GM12878 (cell line): ENCODE results near the gene LIMA1. TPM values are rescaled to one million over a fixed set of nuclear protein-coding genes. Genes with fewer than 3 reads are reported as not detected.

ENCODE experiments used
- ATAC-seq: fragments of 200-7000 bp; cut with Tn5 transposase; 3 replicates; pipeline ENCODE4 v1.9.1; 2020; ENCODE audit warnings: mild to moderate bottlenecking, moderate library complexity
- BruUV-seq: library from RNA; stranded (reverse); fragments of 400-500 nt; replicated peaks from 2 replicates; lab custom pipeline; 2021; lab: Mats Ljungman, UMichigan
- CTCF ChIA-PET: fragments of 300-600 bp; sonication (Branson Sonifier 250); formaldehyde crosslinking; extraction: SDS; loops from one replicate; lab custom pipeline; 2021; ENCODE audit warnings: inconsistent platforms; lab: Yijun Ruan, JAX
- POLR2A ChIA-PET: fragments of 350-600 bp; formaldehyde crosslinking; extraction: SDS; loops from one replicate; lab custom pipeline; 2021; ENCODE audit warnings: inconsistent platforms; lab: Charles Lee
- RAD21 ChIA-PET: fragments of 300-600 bp; sonication (Branson Sonifier 250); formaldehyde crosslinking; loops from one replicate; lab custom pipeline; 2023; ENCODE audit warnings: antibody characterized with exemption; ENCODE audit not compliant: unreplicated experiment; lab: Charles Lee
- SMC1A ChIA-PET: fragments of 300-600 bp; sonication (Branson Sonifier 250); formaldehyde crosslinking; loops from one replicate; lab custom pipeline; 2023; ENCODE audit not compliant: unreplicated experiment, uncharacterized antibody; lab: Charles Lee
- DNase-seq: peaks from one replicate; pipeline ENCODE4 v3.0.0-alpha.2; 2011; ENCODE audit warnings: low read depth, low spot score
- FAIRE-seq: peaks from 3 replicates; lab custom pipeline; 2011; peaks lifted over from hg19 to GRCh38; lab: Jason Lieb, UNC
- H2AFZ ChIP-seq: 2 replicates; pipeline ENCODE4 v1.6.0; 2011; ENCODE audit warnings: low read depth, low read length, control low read depth; ENCODE audit not compliant: control insufficient read depth
- H3K27ac ChIP-seq: 2 replicates; pipeline ENCODE4 v1.5.1; 2011; ENCODE audit warnings: control low read depth; ENCODE audit not compliant: control insufficient read depth, insufficient read depth
- H3K27me3 ChIP-seq, 2 experiments: replicated peaks in 1 of 2; 2 replicates each; pipeline versions ENCODE4 v1.6.0 to v1.6.1; 2011; ENCODE audit warnings: low read length in 1 of 2; ENCODE audit not compliant: control insufficient read depth in 2 of 2, insufficient read depth in 2 of 2
- H3K36me3 ChIP-seq, 2 experiments: 2 replicates each; pipeline ENCODE4 v1.5.1; 2011; ENCODE audit warnings: low read length in 1 of 2; ENCODE audit not compliant: control insufficient read depth in 2 of 2, insufficient read depth in 2 of 2
- H3K4me1 ChIP-seq: 2 replicates; pipeline ENCODE4 v1.6.1; 2011; ENCODE audit warnings: mild to moderate bottlenecking, low read length, moderate library complexity, mixed read lengths; ENCODE audit not compliant: control insufficient read depth, insufficient read depth
- H3K4me2 ChIP-seq: 2 replicates; pipeline ENCODE4 v1.6.0; 2011; ENCODE audit warnings: control low read depth; ENCODE audit not compliant: control insufficient read depth, insufficient read depth
- H3K4me3 ChIP-seq: fragments of 200-600 bp; sonication (generic); 2 replicates; pipeline ENCODE4 v1.5.1; 2016
- H3K79me2 ChIP-seq: 2 replicates; pipeline ENCODE4 v1.6.0; 2011; ENCODE audit warnings: low read length; ENCODE audit not compliant: control insufficient read depth, insufficient read depth
- H3K9ac ChIP-seq: 2 replicates; pipeline ENCODE4 v1.8.0; 2011; ENCODE audit warnings: low read length, control low read depth, mixed read lengths; ENCODE audit not compliant: control insufficient read depth, insufficient read depth
- H3K9me3 ChIP-seq: replicated peaks from 3 replicates; pipeline ENCODE4 v1.5.1; 2011; ENCODE audit warnings: mild to moderate bottlenecking, low read length; ENCODE audit not compliant: control insufficient read depth, insufficient read depth
- H4K20me1 ChIP-seq: 2 replicates; pipeline ENCODE4 v1.6.0; 2011; ENCODE audit not compliant: control insufficient read depth, insufficient read depth
- ATF7 ChIP-seq: fragments of 450-650 bp; IDR thresholded peaks from 2 replicates; pipeline ENCODE4 v1.6.1; 2016; ENCODE audit warnings: low read depth, mild to moderate bottlenecking
- BMI1 ChIP-seq: fragments of 450-650 bp; IDR thresholded peaks from 2 replicates; pipeline ENCODE4 v1.6.1; 2016; ENCODE audit warnings: mild to moderate bottlenecking, moderate library complexity, borderline replicate concordance
- CBX5 ChIP-seq: sonication (generic); IDR thresholded peaks from 2 replicates; pipeline ENCODE4 v1.6.1; 2016; ENCODE audit warnings: low read depth, moderate library complexity, mild to moderate bottlenecking, inconsistent platforms
- EED ChIP-seq: sonication (generic); IDR thresholded peaks from 2 replicates; pipeline ENCODE4 v1.6.1; 2016; ENCODE audit warnings: antibody characterized with exemption, low read depth
- GABPA ChIP-seq: IDR thresholded peaks from 2 replicates; pipeline ENCODE4 v1.6.1; 2014; ENCODE audit warnings: antibody characterized with exemption, low read depth, mild to moderate bottlenecking, inconsistent platforms
- HCFC1 ChIP-seq: fragments of 150-350 bp; IDR thresholded peaks from 2 replicates; pipeline ENCODE4 v1.6.1; 2014; ENCODE audit warnings: low read length
- MTA3 ChIP-seq: IDR thresholded peaks from 2 replicates; pipeline ENCODE4 v1.6.1; 2012; ENCODE audit warnings: low read length, inconsistent platforms, borderline replicate concordance
- RFX5 ChIP-seq: IDR thresholded peaks from 2 replicates; pipeline ENCODE4 v1.6.1; 2011; ENCODE audit warnings: low read depth, low read length, improper control_type of control experiment
- SUZ12 ChIP-seq: fragments of 200-600 bp; sonication (generic); IDR thresholded peaks from one replicate; pipeline ENCODE4 v1.6.1; 2018; ENCODE audit warnings: antibody characterized with exemption, mild to moderate bottlenecking; ENCODE audit not compliant: unreplicated experiment
- WGBS: methylation state at CpG from one replicate; pipeline ENCODE4 v1.1.6; 2016; ENCODE audit warnings: low lambda C conversion rate; ENCODE audit not compliant: insufficient replicate concordance, insufficient coverage; ENCODE audit errors: missing lambda C conversion rate; 5-methylcytosine and 5-hydroxymethylcytosine counted together
- in situ Hi-C: fragments of 300-500 bp; cut with MboI; formaldehyde crosslinking; loops from 9 replicates; pipeline ENCODE4 v1.14.3; 2018; ENCODE audit warnings: mixed read lengths
- intact Hi-C: fragments of 100-400 bp; cut with micrococcal nuclease; formaldehyde crosslinking; loops from one replicate; pipeline ENCODE4 v1.14.2; 2022; ENCODE audit not compliant: unreplicated experiment
- polyA plus RNA-seq, 11 experiments: library from polyadenylated mRNA; depleted of rRNA in 4 of 11; unstranded in 6 of 11; stranded (reverse) in 5 of 11; fragments of >200 nt; fragmentation: Nextera tagmentation in 4 of 11; fragmentation: Illumina TruSeq in 1 of 11; extraction: Ambion mirVana in 4 of 11; extraction: Trizol in 1 of 11; gene quantifications; 1 replicate in 1 of 11; 2 replicates in 10 of 11; pipeline versions ENCODE4 v1.2.1 to v1.2.3, GENCODE V29; 2011 to 2016; ENCODE audit warnings: inconsistent platforms in 2 of 11, missing spikeins in 2 of 11, low read depth in 1 of 11
- total RNA-seq, 4 experiments: library from RNA; depleted of rRNA in 3 of 4; stranded (reverse); fragments of >200 nt in 3 of 4; fragmentation: Illumina TruSeq in 1 of 4; extraction: Trizol in 1 of 4; gene quantifications; 2 replicates each; pipeline versions ENCODE4 v1.2.1 to v1.2.3, GENCODE V29; 2013 to 2021
- TF ChIP-seq, protein P1 (sequence below): fragments of 450-650 bp; IDR thresholded peaks from 2 replicates; pipeline ENCODE4 v1.6.1; 2016; ENCODE audit warnings: mild to moderate bottlenecking

Gene LIMA1
- total and polyA plus RNA-seq, 10 of the 15 experiments (the other 5 are each of a cell fraction or from before 2014, with no cell fraction given), result 53.2 to 109 (median 60.8) TPM

DNA sequence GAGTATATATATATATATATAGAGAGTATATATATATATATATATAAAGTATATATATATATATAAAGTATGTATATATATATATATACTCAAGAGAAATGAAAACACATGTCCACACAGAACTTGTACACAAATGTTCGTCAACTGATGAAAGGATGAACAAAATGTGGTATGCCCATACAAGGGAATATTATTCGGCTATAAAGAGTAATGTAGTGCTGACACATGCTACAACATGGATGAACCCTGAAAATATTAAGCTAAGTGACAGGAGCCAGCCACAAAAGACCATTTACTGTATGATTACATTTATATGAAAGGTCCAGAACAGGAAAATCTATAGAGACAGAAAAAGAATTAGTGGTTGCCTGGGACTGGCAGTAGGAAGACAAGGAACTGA lies 19.5 kb downstream of the LIMA1 start:
- TF ChIP-seq GABPA (no peak), RFX5 (no peak), BMI1 (no peak), EED (no peak), HCFC1 (no peak), CBX5 (no peak), ATF7 (no peak), MTA3 (no peak), SUZ12 (no peak)
- TF ChIP-seq, protein P1, sequence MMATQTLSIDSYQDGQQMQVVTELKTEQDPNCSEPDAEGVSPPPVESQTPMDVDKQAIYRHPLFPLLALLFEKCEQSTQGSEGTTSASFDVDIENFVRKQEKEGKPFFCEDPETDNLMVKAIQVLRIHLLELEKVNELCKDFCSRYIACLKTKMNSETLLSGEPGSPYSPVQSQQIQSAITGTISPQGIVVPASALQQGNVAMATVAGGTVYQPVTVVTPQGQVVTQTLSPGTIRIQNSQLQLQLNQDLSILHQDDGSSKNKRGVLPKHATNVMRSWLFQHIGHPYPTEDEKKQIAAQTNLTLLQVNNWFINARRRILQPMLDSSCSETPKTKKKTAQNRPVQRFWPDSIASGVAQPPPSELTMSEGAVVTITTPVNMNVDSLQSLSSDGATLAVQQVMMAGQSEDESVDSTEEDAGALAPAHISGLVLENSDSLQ, result no peak
- RAD21 ChIA-PET, result no interaction called here
- intact Hi-C loops, result no loop called here

More for the DNA sequence above, 19.5 kb downstream of the LIMA1 start:
- Histone ChIP-seq H4K20me1 (no peaks in the 10 kb centered on the region), H3K27me3 (no peaks in the 10 kb centered on the region), H3K9ac (no peak overlapping the region), H3K4me2 (no peak overlapping the region), H3K9me3 (no peaks in the 10 kb centered on the region), H3K27ac (no peak overlapping the region), H2AFZ (no peak overlapping the region), H3K4me3 (no peak overlapping the region), H3K4me1 (no peaks in the 10 kb centered on the region), H3K36me3 (no peaks in the 10 kb centered on the region), H3K79me2 (no peaks in the 10 kb centered on the region)
- ChIA-PET POLR2A (interaction anchor here (0.6 kb wide), 1 partner anchor 199 kb away, joined by 3 read pairs; no protein-coding TSS in a partner anchor), SMC1A (no interaction called here), CTCF (interaction anchor here (2.2 kb wide), 1 partner anchor 51 kb away, joined by 5 read pairs; no protein-coding TSS in a partner anchor)
- no peak for ATAC-seq
- no peak for DNase-seq
- WGBS, result 65% methylated on average over 2 of the region's 2 CpGs
- in situ Hi-C loops, result no loop called here
- no peak for FAIRE-seq
- no TSS peak for BruUV-seq
